GM18498 (cell line): ENCODE measurements around the gene LY6G5B.

Source experiments
- ATAC-seq: cut with Tn5 transposase; IDR thresholded peaks from one replicate; pipeline ENCODE4 v1.9.1; 2021; ENCODE audit warnings: mild to moderate bottlenecking, moderate library complexity; ENCODE audit not compliant: unreplicated experiment

Gene LY6G5B

DNA sequence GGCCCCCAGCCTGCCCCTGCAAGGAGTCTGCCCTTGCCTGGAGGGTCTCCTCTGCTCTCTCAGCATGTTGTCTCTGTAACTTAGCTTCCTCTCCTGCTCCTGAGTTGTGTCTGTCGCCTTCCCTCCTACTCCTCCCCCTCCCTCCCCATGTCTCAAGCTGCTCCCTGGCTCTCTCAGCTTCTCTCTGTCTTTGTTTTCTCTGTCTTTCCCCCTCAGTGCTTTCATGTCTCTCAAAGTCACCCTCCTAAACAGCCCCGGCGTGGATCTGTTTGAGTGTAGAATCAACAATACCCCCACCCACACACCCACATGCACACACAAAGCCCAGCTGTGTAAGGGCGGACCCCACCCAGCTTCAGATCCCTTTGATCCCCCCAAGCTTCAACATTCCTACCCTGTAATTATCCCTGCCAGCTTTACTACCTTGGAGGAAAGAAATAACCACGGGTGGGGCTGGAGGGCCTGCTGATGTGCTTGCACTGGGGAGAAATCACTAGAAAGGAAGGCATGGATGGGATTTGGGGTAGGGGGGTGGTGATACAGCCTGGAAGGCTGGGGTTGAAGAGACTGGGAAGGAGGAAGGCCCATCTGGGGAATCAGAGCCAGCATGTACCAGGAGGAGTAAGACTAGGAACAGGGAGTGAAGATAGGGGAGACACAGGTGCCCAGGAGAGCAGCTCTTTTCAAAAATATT, 44.4 kb downstream of the LY6G5B start:
- no peak for ATAC-seq

DNA sequence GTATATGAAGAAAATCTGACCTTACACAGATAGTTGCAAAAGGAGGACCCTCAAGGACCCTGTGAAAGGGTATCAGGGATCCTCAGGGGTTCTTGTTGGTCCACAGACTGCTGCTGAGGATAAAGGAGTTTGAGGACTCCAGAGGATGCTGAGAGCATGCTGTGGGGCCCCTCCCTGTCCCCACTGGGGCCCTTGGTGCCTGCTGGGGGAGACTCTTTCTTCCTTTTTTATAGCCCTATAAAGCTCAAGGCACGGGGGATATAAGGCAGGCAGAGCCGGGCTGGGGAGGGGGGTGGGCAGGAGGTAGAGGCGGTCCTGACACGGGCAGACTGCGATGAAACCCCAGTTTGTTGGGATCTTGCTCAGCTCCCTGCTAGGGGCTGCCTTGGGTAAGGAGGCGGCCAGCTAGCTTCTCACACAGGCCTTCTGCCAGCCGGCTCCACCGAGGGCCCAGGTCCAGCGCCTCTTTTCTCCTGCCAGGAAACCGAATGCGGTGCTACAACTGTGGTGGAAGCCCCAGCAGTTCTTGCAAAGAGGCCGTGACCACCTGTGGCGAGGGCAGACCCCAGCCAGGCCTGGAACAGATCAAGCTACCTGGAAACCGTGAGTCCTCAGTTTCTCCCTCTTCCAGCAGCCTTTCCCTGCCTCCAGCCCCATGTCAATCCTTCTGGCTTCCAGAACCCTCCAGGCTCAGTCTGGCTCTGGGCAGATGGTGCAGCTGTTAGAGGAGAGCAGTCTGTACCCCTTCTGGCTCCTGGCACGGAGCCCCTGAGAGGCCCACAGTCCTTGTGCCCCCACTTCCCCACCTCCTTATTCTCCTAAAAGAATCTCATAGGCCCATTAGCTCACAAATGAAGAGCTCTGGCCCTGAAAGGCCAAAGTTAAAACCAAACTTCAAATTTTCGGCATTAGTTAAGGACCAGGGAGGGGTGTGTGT, 45.5 kb downstream of the LY6G5B start, which contains the start of gene LY6G6D:
TSS of gene LY6G6D (plus strand) at position 327 of the 937 bp plus-strand sequence. CDS start at position 335, 8 bp downstream.
- no peak for ATAC-seq

- ATAC-seq: no peak
Measured at GRCh38 chr6:31717499-31718222, 47.9 kb downstream of the LY6G5B start.

DNA sequence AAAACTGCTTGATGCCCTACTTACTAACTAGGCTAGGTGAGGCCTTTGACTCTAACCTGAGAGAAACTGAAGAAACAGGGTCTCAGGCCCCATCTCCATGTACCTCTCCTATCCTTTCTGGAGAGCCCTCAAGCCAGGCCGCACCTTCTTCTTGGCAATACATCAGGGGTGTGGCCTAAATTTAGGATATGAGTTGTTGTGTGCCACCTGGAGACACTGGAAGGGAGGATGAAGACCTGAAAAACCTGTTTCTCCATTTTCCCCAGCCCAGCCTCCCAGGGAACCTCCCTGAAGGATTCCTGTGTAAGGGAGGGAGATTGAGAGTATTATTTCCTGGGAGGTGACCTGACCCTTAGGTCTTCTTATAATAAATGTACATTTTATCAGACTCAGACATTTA, 48.5 kb downstream of the LY6G5B start:
- ATAC-seq: no peak

- no peak for ATAC-seq
Measured at GRCh38 chr6:31719001-31719400, 49.2 kb downstream of the LY6G5B start.

DNA sequence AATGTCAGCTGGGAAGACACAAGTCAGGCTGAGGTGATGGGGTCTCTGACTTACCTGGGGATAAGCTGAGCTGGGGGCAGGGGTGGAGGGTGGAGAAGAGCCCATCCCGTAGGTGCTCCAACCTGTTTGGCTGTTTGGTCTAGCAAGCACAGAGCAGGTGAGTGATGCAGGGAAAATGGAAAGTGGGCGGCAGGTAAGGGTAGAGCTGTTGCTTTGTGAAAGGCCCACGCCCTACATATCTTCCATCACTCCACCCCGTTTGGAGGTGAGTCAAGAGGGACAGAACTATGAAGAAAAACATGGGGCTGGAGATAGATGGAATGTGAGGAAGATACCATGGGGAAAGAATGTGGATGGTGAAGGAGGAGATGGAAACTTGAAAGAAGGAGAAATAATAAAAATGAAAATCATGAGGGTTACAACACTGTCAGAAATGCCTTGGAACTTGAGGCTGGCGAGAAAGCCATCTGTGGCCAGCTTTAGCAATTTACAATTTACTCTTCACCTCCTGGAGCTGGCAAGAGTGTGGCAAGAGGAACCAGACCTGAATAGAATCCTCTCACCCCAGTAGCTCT, 50.5 kb downstream of the LY6G5B start:
- no peak for ATAC-seq

DNA sequence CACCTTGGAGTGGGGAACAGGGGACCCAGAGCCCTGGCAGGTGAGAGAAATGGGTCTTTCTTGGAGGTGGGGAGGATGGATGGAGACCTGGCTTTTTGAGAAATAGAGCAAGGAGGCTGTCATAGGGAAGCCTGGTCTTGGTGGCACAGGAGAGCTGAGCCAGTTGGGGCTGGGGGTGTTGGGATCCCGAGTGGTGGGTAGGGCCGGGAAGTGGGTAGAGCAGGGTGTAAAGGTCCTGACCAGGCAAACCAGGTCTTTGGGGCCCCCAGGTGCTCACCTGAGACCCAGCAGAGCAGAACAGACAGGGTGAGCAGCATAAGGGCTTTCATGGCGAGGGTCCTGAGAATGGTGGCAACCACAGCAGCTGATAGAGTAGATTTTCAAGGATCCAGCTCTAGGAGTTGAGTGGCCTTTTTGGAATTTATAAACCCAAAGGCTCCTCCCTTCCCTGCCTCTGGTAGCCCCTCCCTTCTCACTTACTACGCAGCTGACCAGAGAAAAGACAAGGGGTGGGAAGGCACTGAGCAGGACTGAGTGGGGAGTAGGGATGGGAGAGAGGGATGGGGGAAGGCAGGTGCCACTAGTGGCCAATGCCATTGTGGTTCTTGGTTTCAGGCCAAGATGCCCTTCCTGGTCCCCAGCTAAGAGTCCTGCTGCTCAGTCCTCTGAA, 51.7 kb downstream of the LY6G5B start, which contains the start of gene LY6G6C:
TSS of gene LY6G6C (minus strand) at position 396 of the 670 bp plus-strand sequence. CDS start at position 329, 67 bp downstream.
- ATAC-seq: no peak

- no peak for ATAC-seq
Measured at GRCh38 chr6:31722173-31722572, 52.4 kb downstream of the LY6G5B start.
